GM19240 (cell line): ENCODE data around the gene DDI2.

Experiments
- DNase-seq: peaks from one replicate; pipeline ENCODE4 v3.0.0; 2011; ENCODE audit warnings: low spot score; ENCODE audit not compliant: insufficient read length

Gene DDI2

DNA sequence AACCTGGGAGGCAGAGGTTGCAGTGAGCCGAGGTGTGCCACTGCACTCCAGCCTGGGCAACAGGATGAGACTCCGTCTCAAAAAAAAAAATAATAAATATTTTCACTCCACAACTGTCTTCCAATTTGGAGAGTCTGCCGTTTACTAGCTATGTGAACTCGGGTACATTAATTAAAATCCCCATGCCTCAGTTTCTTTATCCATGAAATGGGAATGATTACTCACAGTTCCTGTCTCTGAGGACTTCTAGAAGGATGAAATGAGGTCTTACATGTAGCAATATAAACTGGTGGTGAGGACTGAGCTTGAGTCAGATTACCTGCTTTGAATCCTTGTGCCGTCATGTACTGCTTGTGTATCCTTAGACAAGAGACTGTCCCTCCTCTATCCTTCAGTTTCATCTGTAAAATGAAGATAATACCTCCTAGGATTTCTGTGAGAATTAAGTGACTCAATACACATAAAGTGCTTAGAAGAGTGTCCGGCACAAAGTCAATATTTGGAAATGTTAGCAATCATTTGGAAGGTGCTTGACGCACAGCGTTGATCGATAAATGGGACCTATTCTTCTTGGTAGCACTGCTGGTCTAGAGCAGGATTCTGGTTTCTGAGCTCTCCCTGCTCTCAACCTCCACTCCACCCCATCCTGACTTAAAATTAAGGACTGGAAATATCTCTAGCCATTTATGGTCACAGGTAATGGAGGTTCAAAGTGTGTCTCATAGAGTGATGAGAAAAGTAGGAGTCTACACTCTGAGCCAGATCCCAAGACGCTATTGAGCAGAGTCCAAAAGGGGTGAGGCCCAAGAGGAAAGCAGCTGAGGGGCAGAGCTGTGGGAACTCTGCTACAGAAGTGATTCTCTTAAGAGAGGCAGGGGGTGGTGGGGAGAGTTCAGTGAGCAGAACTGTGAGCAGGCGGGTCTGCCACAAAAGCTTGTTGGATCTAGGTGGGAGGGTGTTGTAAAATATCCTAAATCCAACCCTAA, 11.6 kb upstream of the DDI2 start:
- no peak for DNase-seq

DNA sequence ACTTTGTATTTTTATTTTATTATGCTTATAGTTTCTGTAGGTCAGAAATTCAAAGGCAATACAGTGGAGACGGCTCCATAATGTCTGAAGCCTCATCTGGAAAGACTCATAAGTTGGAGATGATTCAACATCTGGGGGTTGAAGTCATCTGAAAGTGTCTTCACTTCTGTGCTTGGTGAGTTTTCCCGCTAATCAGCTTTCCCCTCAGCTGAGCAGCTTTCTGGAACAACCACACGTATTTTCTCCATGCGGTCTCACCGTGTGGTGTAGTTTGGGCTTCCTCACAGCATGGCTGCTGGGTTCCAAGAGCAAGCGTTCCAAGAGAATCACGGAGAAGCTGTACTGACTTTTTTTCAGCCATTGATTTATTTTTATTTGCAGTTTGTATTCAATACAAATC, 7.6 kb upstream of the DDI2 start:
- no peak for DNase-seq

DNA sequence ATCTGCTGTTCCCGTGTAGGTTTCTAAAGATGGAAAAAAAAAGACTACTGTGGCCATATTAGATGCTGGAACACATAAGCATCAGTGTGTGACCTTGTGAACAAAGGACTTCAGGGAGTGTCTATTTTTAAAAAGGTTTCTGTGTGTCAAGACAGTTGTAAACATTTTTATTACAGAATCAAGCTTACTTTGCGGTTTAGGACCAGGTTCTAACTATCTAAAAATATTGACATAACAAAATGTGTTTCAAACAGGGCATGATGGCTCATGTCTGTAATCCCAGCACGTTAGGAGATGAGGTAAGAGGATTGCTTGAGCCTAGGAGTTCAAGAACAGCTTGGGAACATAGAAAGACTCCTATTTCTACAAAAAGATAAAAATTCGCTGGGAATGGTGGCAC, 7.1 kb upstream of the DDI2 start:
- no peak for DNase-seq

DNA sequence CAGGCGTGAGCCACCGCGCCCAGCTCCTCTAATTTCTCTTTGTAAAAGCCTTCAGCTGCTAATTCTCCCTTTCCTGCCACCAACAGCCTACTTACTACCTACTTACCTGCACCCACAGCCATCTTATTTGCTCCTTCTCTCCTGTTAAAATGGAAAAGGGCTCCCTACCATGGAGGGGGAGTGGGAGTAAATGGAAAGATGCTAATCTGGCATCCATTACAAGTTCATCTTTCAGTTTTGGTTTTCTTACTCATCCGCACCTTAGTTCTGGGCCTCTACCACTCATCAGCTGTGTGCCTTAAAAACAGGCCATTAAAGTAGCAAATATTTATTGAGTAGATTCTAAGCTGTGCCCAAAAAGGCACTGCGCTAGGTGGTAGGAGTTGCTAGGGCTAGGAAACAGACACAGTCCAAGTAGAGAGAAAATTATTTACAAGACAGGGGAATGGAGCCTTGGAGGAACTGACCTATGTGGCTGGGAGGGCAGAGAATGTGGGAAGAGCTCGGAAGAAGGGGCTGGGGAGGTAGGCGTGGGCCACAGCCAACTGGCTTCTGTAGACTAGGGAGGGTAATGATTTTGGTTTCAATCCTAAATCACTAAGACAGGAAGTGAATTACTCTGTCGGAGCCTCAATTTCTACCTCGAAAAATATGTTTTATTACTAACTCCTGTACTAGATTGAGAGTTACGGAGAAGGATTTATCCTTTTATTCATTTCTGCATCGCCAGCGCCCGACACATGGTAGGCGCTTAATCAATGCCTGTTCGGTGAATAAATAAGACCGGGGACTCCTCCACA, 685 bp upstream of the DDI2 start:
- DNase-seq = no peak

DNA sequence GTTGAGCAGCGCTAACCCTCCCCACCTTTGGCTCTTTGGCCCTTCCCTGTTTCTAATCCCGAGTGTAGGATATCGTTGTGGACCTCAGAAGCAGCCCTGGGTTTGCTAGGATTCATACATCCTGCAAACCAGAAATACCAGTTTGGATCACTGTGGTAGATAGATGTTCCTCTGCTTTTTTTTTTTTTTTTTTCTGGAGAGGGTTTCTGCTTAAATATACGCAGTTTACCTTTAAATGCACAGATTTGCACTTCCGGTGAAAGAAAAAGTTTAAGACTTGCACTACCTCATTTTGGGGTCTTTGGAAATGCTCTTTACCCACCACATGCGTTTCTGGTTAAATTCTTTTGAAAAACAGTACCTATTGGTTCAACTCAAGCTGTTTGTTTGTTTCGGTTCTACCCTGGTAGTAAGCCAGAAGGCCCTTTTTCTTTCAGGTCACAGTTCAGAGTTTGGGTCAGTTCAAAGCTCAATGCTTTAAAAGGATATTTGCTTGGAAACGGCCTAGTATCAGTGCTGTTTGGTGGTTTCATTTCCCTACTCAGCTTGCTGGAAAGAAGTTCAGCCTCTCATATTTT, 908 bp downstream of the DDI2 start:
- no peak for DNase-seq

DNA sequence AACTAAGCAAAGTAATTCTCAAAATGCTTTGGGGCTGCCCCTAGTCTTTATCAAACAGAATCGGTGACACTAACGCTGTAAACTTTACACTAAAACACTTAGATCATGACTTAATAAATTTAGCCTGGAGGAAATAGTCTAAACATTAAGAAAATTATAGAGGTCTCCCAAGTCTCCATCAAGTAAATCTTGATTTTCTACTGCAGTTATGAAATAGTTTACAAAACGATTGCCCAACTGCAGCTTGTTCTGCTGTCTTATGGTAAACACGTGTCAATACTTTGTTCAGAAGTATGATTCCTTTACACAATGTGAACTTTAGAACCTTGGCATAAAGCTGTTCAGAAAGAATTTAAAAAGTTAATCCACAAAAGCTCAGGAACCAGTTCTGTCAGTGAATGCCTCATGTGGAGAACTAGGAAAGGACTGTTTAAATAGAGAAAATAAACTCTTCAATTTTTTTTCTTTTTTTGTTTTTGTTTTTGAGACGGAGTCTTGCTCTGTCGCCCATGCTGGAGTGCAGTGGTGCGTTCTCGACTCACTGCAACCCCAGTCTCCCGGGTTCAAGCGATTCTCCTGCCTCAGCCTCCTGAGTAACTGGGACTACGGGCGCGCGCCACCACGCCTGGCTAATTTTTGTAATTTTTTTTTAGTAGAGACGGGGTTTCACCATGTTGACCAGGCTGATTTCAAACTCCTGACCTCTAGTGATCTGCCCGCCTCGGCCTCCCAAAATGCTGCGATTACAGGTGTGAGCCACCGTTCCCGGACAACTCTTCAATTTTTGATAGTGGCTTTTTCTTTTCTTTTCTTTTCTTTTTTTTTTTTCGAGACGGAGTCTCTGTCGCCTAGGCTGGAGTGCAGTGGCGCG, 1.6 kb downstream of the DDI2 start:
- DNase-seq = no peak

DNA sequence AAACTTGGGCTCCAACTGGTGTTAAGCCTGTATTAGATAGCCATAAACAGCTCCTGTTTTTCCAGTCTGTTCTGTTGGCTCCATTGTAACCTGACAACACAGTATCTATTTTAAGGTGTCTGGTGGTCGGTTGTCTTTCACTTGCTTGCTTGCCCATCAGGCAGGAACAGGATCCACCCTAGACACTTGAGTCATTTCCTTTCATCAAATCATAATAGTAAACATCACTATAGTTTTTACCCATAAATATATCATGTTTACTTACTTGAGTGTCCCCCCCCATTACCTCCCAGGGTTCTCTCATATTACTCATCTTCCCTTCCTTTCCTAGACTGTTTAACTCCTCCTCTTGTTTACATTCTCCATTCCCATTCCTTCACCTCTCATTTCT, 2.9 kb downstream of the DDI2 start:
- no peak for DNase-seq

DNA sequence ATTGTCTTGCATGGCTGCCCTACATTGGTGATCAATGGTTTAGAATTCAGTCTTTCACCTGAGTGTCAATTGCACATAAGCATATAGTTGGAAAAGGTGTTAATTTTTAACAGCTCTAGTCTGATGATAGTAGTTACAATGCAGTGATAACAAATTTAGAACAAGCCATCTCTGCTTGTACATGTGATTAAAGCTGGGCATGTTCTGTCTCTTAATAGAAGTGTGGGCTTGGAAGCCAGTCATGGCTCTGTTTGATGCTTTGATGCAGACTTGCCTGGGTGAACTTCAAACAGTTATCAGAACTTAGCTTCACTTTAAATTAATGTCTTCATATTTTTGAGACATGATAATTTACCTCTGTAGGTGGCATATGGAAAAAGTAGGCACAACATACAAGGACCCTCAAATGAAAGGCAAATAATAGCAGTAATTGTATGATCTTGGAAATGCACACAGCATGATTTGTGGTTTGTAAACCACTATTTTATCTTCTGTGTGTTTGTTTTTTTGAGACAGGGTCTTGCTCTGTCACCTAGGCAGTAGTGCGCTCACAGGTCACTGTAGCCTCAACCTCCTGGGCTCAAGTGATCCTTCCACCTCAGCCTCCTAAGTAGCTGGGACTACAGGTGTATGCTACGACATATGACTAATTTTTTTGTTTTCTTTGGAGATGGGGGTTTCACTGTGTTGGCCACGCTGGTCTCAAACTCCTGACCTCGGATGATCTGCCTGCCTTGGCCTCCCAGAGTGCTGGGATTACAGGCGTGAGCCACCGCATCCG, 3.8 kb downstream of the DDI2 start:
- no peak for DNase-seq

DNA sequence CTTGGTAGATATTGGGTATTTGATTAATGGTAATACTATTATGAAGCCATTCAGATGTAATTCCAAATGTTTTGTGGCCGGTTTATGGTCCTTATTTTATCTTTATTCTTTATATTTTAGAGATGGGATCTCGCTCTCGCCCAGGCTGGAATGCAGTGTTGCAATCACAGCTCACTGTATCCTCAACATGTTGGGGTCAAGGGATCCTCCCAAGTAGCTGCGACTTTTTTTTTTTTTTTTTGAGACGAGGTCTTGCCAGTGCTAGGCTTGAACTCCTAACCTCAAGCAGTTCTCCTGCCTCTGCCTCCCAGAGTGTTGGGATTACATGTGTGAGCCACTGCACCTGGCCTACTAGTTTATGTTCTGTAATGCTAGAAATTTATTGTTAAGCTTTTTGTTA, 4.7 kb downstream of the DDI2 start:
- DNase-seq = no peak

DNA sequence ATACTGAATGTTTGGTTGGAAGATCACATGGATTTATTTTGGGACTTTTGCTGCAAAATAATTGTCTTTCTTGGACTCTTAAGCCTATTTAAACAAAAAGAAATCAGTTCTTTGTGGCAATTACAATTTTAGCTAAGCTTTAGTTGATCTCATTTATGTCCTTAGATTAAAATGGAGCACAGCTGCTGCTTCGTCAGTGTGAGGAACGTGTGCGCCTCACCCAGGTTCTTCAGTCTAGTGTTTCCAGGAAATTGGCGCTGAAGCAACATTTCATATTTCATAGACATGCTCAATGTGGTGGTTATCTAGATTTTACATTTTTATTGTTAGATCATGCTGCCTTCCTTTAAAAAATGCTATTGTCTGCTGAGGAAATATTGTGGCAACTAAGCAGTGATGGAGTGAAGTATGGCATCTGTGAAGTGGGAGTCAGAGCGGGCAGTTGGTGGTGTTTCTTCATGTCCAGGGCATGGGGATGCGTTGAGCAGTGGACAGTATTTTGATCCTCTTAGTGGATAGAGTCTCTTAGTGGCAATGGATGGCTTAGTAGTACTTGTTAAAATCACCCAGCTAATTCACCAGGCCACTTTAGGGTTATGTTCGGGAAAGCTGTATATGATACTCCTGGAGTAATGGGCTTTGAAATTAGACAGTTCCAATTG, 5.6 kb downstream of the DDI2 start:
- no peak for DNase-seq

DNA sequence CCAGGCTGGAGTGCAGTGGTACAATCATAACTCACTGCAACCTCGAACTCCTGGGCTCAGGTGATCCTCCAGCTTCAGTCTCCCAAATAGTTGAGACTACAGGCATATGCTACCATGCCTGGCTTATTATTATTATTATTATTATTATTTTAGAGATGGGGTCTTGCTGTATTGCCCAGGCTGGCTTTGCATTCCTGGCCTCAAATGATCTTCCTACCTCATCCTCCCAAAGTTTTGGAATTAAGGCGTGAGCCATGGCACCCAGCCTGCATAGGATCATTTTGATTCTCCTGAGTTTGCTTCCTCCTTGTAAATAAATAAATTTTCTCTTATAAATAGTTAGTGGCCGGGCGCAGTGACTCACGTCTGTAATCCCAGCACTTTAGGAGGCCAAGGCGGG, 6.2 kb downstream of the DDI2 start:
- no peak for DNase-seq

DNA sequence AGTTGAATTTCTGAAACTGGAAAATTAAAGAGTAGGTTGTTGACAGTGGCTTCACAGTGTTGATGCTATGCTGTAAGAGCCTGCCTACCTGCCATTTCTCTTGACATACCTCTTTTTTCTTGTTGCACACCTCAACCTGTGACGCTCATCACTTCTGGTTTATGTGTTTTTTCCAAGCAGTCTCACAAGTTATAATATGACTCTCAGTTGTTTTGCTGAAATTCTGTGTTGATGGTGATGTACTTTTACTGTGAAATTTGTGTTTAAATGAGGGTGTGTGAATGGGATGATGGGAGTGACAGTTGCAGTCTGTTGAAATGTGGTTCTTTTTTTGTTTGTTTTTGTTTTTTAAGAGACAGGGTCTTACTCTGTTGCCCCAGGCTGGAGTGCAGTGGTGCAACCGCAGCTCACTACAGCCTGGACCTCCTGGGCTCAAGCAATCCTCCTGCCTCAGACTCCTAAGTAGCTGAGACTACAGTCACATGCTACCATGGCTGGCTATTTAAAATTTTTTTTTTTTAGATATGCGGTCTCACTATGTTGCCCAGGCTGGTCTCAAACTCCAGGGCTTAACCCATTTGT, 7.0 kb downstream of the DDI2 start:
- DNase-seq = no peak

DNA sequence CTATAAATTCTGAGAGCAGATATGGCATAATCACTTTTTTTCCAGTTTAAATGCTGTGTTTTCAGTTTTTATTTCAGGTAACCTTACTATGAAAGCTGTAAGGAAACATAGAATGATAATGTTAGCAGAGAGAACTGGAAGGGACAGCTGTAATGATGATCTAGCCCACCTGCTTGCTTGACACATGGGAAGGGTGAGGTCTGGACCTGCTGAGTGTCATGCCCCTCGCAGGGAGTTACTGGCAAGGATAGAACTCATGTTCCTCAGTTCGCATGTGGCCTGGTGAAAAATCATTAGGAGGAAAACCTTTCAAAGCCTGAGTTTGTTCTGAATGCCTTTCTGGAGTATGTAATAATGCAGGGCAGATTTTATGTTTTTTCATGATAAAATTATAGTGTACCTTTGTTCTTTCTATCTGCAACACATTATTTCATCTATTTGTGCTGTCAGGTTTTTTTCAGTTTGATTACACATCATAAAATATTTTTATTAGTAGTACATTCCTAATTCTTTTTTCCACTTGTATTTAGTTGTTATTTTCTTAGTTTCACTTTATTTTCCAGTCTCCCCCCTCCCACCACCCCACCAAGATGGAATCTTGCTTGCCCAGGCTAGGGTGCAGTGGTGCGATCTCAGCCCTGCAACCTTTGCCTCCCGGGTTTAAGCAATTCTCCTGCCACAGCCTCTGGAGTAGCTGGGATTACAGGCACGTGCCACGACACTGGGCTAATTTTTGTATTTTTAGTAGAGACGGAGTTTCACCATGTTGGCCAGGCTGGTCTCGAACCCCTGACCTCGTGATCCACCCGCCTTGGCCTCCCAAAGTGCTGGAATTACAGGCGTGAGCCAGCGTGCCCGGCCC, 8.0 kb downstream of the DDI2 start:
- no peak for DNase-seq

DNA sequence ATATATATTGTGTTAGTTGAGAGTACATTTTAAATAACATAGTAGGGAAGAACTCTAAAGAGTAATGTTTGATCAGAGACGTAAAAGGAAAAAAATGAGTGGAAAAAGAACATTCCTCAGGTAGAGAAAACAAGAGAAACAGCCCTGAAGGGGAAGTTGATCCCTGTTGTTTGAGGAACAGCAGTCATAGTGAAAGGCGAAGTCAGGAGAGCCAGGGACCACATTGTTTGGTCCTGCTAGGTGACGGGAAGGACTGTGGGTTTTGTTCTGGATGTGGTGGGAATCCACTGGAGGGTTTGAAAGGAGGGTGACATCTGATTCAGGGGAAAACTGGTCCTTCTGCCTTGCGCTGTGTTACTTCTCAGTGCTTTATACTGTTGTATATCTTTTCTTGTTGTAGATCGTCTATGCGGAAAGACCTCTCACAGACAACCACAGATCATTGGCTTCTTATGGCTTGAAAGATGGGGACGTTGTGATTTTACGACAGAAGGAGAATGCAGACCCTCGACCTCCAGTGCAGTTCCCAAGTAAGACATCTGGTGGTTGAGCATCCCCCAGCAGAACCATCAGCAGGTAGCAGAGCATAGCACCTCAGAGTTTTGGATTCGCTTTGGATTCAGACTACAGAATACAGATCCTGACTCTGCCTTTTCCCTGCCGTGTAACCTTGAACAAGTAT, 9.2 kb downstream of the DDI2 start:
- DNase-seq = no peak

DNA sequence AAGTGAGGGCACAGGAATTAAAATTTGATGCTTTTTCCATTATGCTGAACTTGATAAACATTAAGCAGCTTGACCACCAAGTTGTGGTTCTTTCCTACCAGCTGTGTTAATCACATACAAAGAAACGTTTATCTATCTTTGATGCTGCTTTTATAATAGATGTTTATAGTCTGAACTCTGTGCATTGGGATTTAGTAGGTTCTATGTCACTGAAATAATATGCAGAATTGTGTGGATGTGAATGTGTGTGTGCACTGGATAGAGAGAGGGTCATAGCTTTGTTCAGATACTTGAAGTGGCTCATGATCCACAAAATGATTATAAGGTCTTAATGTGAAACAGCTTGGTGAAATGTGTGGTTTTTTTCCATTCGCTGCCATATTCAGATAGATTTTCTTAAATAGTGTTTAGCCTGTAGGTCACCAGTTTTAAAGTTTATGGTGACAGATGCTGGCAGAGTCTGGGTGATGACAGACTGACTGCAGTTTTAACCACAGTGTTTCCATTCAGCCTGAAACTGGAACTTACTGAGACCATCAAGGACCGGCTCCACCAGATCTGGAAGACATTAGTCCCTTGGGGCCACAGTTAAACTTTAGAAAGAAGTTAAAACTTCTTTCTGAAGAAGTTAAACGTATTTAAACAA, 10.2 kb downstream of the DDI2 start:
- DNase-seq = no peak

DNA sequence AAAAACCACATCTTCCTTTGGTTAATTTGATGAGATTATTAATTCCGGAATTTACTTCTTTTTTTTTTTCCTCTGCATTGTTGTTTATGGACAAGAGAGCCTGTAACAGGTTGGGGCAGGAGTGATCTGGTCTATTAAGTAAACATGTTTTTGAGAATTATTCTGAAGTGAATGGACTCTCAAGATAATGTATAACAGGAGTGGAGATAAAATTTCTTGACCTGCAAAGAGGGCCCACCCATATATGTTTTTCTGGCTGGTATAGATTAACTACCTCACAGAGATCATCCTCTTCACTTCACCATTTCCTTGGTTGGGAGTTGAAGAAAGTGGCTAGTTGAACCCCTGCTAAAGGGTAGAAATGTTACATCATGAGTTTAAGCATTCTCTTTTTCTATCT, 10.7 kb downstream of the DDI2 start:
- DNase-seq = no peak

DNA sequence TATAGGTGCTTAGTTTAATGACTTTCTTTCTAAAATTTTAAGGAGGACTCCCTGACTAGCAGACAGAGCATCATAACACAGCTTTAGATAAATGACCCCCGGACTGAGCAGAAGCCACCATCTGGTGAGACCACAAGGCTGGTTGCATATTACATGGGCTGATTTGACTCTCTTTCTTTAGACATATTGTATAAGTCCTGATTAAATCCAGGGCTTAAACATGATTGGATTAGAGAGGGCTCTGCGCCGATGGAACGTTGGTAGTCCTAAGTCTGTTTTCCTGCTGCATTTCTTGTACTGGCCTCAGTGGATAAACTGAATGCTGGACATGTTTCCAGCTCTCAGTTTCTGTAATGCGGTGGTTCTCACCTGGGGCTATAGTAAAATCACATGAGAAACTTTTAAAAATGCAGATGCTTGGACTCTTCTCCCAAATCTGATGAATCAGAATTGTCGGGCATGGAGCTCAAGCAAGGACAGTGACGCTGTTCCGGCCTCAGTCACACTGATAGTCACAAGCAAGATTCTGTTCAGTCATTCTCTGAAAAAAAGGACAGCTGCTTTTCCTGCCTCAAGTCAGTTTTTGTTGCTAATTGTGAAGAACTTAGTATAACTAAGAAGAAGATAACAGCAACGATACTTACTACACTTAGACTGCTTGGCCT, 16.6 kb downstream of the DDI2 start:
- DNase-seq = no peak
